Activated naive CD8-positive, alpha-beta T cell treated with anti-CD3 and anti-CD28 coated beads, Interleukin-2, amount 50 U/mL, for 16 hours (primary cell): ENCODE results near the gene IREB2.

Experiments
- DNase-seq: peaks from one replicate; pipeline ENCODE4 v3.0.0-alpha.2; 2020; ENCODE audit warnings: low read depth, low spot score

Gene IREB2

DNA sequence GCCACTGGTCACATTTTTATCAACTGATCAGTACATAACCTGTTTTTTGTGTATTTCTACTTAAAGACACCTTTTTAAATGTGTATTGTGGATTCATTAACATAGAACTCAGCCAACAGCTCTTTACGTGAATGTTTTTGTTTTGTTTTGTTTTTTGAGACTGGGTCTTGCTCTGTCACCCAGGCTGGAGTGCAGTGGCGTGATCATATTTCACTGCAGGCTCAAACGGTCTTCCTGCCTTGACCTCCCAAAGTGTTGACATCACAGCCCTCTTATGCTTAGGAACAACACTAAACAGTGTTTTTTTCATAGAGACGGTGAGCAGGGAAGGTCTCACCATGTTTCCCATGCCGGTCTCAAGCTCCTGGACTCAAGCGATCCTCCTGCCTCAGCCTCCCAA is 112.2 kb downstream of the IREB2 start:
- DNase-seq: no peak

DNA sequence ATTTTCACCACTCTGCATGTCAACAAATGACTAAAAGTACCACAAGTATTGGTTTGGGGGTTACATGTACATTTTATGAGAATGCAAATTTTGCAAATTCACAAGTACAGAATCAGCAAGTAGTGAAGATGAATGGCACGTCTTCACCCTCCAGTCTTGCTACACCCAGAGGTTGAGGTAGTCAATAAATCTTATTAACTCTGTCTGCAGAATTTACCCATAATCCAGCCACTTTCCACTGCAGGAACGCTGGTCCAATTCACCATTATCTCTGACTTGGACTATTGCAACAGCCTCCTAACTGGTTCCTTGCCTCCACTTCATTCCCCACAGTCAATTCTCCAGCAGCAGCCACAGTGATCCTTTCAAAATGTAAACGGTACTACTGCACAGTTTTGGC is 112.8 kb downstream of the IREB2 start:
- DNase-seq: no peak
